GM18909 (cell line): ENCODE results near the gene ZNF513.
"Not testable (repeated sequence)": the region's sequence is repeated elsewhere in the genome, so short reads cannot be mapped to it uniquely, and the experiment has no call there.

Source experiments
- ATAC-seq: cut with Tn5 transposase; IDR thresholded peaks from one replicate; pipeline ENCODE4 v1.9.1; 2021; ENCODE audit warnings: mild to moderate bottlenecking; ENCODE audit not compliant: unreplicated experiment, poor library complexity

ZNF513 gene, protein sequence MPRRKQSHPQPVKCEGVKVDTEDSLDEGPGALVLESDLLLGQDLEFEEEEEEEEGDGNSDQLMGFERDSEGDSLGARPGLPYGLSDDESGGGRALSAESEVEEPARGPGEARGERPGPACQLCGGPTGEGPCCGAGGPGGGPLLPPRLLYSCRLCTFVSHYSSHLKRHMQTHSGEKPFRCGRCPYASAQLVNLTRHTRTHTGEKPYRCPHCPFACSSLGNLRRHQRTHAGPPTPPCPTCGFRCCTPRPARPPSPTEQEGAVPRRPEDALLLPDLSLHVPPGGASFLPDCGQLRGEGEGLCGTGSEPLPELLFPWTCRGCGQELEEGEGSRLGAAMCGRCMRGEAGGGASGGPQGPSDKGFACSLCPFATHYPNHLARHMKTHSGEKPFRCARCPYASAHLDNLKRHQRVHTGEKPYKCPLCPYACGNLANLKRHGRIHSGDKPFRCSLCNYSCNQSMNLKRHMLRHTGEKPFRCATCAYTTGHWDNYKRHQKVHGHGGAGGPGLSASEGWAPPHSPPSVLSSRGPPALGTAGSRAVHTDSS

DNA sequence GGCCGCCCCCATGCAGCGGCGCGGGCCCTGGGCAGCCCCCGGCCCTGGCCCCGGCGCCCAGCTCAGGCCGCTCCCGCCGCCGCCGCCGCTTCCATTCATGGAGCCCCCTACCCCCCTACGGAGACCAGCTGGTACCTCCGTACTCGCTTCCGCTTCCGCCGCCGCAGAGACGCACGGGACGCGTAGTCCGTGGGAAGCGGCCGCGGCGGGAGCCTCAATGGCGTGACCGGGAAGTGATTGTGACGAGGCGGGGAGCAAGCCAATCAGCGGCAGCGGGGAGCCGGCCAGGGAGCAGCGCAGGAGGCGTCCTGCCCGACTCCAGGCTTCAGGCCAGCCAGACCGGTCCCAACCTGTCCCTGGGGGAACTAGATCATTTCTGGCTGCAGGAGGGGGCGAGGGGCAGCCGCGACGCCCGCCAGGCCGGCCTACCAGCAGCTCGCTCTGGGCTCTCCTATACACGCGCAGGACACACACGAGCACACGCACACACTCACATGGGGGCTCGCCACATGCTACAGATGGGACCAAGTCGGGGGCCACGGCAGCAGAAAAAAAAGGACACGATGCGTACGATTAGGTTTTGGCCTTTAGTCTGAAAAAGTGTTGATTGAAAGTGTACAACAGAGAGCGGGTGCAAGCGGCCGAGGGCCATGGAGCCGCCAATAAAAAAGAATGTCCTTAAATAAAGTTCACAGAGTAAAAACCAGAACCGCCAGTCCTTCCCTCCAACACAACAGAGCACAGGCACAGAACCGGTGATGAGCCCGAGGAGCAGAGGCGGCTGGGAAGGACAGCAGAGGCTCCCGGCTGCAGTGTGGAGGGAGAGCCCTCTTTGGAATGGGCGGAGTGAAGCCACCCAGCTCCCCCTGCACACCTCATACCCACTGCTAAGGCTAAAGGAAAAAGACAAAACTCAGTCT lies at the start of gene ZNF513:
Gene ZNF513 (minus strand): TSS at position 109 of the 920 bp plus-strand sequence. CDS start 208 bp downstream, outside the sequence.
- peak; percentile 88 for ATAC-seq

DNA sequence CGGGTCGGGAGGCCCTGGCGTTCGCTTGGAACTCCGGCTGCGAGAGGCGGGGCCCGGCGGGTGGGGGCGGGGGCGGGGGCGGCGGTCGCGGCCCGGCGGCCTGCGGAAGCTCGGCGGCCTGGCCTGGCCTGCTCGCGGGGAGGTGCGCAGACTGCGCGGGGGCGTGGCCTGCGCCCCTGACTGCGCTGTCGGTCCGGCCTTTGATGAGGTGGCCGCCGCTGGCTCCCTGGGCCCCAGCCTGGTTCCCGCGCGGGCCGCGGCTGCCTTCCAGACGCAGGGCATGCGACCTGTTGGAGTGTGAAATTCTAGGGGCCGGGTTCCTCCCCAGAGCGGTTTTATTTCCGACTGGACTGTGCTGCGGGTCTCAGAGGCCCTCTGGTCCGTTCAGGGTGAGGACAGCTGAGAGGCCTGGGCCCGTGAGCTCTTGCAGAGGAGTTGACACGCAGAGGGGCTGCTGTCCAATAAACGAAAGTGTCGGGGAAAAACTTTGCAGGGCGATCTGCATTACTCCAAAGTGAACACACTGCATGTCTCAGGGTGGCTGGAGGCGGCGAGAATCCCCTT lies 48.5 kb upstream of the ZNF513 start:
- peak; percentile 67 for ATAC-seq

DNA sequence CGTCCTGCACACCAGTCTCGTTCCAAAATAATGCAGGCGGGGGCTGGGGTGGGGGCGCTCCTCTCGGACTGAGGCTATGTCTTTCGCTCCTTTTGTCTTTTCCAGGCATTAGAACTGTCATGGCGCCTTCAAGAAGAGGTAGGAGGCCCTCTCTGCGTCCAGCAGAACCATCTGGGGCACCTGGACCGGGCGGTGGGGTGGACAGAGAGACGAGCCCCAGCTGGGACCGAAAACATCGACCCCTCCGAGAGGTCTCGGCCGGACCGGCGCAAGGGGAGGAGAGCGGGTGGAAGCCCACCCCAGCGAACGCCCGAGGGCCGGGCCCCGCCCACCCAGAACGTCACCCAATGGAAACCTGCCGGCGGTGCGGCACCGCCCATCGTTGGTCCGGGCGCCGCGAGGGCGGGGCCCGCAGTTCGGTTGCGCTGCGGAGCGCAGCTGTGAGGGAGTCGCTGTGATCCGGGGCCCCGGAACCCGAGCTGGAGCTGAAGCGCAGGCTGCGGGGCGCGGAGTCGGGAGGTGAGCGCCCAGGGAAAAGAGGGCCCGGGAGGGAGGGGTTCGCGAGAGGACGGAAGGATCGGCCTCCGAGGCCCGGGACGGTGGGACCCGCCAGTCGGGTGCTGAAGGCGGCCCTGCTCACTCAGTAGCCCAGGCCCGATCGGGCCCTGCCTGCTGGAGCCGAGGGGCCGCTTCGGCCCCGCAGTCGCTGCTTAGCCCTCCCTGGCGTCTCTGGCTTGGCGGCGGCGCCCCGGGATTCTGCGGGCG lies 47.9 kb upstream of the ZNF513 start, which contains the start of gene NRBP1:
Gene NRBP1 (plus strand): TSS at position 419 of the 765 bp plus-strand sequence. CDS start 4,643 bp downstream, outside the sequence.
- peak; percentile 88 for ATAC-seq

DNA sequence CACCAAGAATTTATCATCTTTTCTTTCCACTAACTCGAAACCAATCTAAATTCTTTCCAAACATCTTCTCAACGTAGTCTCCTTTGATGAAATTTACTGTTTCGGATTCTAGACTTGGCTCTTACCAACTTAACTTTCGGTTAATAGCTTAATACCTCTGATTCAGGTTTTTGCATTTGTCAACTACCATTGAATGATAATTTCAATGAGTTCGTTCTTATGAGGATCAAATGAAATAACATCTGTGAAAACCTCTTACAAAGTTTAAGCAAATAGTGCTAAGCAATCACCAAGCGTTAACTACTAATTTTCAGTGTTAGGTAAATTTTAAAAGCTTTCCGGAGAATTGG lies 47.3 kb upstream of the ZNF513 start:
- ATAC-seq = no peak

DNA sequence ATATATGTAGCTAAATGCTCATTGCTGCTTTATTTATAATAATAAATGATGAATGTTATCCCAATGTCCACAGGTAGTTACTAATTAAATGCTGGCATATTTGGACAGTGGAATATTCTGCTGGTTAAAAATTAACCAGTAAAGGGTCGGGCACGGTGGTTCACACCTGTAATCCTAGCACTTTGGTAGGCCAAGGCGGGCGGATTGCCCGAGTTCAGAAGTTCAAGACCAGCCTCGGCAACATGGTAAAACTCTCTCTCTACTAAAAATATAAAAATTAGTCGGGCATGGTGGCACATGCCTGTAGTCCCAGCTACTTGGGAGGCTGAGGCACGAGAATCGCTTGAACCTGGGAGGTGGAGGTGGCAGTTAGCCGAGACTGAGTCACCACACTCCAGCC lies 44.5 kb upstream of the ZNF513 start:
- not testable (repeated sequence) for ATAC-seq

DNA sequence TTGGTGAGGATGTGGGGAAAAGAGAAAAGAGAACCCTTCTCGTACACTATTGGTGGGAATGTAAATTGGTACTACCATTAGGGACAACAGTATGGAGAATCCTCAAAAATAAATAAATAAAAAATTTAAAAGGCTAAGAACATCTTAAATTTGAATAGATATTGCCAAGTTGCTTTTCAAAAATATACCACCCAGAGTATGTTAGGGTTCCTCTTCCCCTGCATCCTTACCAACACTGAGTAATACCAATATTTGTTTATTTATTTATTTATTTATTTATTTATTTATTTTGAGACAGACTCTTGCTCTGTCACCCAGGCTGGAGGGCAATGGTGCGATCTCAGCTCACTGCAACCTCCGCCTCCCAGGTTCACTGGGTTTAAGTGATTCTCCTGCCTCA lies 42.4 kb upstream of the ZNF513 start:
- ATAC-seq = no peak

DNA sequence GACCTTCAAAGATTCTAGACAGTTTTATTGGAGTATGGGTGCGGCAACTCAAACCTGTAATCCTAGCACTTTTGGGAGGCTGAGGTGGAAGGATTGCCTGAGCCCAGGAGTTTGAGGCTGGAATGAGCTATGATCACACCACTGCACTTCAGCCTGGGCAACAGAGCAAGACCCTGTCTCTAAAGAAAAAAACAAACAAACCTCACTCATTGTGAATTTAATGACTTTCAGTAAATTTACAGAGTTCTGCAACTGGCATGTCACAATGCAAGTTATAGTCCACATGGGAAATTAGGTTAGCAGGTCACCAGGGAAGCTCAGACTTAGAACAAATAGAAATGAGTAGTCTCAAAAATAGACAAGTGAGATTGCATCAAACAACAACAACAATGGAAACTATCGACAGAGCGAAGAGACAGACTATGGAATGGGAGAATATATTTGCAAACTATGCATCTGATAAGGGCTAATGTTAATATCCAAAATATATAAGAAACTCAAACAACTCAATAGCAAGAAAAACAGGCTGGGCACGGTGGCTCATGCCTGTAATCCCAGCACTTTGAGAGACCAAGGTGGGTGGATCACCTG lies 41.2 kb upstream of the ZNF513 start:
- ATAC-seq = no peak

DNA sequence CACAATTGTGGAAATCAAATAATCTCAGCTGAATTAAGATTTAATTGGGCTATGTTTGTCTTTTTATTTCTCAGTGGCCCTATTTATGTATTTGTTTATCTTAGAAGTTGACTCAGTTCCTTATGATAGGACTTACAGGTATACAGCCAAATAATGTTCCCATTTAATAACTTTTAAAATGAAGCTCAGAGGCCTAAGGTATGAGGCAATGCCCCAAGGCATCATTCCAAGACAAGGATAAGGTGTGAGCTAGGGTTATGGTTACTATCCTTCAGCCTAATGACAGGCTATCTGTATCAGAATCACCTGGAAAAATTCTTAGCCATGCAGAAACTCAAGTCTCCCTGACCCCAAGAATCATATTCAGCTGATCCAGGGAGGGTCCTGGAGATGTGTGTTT lies 40.5 kb upstream of the ZNF513 start:
- ATAC-seq = no peak

DNA sequence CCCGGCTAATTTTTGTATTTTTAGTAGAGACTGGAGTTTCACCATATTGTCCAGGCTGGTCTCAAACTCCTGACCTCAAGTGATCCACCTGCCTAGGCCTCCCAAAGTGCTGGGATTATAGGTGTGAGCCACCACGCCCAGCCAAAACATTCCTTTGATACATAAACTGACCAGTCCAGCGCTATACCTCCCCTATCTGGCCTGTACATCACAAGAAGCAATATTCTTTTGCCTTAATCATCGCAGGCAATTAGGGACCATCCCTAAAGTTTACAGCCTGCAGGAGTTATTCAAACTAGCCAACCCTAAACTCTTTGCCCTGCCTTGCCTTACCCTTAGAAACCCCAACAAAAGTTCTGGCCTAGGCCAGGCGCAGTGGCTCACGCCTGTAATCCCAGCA lies 35.6 kb upstream of the ZNF513 start:
- ATAC-seq = no peak

DNA sequence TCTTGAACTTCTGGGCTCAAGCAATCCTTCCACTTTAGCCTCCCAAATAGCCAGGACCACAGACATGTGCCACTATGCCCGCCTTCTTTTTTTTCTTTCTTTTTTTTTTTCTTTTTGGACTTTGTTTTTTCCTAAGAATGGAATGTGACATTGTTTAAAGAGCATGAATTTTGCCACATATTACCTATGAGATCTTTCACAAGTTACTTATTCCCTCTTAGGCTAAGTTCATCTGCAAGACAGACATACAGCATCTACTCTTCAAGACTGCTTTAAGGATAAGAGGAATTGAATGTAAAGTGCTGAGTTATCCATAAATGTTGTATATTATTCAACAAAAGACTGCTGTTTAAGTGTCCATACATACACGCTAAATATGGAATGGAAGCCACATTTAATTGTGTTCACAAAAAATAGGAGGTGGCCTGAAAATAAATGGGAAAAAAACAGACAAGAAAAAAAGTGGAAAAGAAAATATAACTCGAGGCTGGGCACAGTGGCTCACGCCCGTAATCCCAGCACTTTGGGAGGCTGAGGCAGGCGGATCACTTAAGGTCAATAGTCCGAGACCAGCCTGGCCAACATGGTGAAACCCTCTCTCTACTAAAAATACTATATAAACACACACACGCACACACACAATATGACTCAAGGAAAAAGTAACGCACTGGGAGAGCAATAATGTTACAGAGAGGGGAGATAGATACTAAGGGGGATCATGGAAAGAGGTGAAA lies 32.1 kb upstream of the ZNF513 start:
- no peak for ATAC-seq

DNA sequence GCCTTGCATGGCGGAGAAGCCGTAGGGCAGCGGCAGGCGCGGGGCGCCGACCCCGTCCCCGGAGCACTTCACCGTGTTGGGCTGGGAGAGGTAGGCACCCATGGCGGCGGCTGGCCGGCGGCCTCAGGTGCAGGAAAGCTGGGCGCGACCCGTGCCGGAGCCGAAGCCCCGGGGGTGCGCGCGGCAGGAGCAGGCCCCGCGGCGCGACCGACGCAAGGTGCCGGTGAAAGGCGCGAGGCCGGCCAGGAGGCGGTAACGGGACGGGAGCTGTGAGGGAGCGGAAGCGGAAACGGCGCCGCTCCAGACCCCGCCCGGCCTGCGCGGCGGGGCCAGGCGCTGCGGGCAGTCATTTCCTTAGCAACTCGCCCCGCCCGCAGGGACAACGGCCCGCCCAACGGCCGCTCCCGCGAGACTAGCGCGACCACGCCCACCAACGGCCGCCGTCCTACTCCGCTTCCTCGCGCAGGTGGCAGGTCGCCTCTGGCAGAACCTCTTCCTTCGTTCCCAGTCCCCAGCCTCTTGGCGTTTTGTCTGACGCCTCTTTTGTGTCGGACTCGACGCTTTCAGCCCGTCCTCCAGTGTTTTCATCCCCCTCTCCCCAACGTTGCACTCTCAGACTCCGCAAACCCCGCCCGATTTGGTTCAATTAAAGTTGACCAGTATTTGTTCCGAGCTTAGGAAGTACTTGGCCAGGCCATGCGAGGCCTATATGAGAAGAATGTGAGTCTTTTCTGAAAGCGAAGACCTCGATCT lies 29.0 kb upstream of the ZNF513 start, which contains the start of gene PPM1G:
Gene PPM1G (minus strand): TSS at position 271 of the 753 bp plus-strand sequence. CDS start 169 bp downstream, at position 102.
- peak; percentile 95 for ATAC-seq

DNA sequence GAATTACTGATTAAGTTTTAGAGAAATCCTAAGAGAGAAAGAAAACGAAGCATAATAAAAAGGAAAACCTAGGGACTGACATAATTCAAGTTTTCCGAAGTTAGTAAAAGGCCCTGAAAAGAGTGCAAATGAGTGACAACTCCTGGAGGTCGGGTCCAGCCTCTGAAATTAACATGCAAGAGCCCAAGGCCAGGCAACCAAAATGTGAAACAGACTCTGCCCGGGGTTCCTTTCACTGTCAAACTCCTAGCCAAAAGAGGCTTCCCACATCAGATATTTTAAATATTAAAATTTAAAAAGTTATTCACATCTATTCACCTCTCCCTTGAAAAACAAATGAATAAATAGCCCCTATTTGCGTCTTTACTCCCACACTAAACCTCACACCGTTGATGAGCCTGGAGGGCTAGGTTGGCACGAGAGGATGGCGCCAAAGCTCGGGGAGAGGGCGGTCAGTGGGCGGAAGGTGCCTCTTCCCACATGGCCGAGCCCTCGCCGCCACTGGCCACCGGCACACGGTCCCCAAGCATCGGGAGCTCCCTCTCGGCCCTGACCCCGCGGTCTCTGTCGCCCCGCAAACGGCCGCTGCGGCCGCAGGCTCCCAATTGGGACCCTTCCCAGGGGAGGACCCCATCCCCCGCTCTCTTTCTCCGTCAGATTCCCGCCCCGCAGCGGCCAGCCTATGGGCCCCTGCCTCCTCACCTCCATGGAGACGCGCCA lies 28.2 kb upstream of the ZNF513 start:
- ATAC-seq = peak; percentile 37

DNA sequence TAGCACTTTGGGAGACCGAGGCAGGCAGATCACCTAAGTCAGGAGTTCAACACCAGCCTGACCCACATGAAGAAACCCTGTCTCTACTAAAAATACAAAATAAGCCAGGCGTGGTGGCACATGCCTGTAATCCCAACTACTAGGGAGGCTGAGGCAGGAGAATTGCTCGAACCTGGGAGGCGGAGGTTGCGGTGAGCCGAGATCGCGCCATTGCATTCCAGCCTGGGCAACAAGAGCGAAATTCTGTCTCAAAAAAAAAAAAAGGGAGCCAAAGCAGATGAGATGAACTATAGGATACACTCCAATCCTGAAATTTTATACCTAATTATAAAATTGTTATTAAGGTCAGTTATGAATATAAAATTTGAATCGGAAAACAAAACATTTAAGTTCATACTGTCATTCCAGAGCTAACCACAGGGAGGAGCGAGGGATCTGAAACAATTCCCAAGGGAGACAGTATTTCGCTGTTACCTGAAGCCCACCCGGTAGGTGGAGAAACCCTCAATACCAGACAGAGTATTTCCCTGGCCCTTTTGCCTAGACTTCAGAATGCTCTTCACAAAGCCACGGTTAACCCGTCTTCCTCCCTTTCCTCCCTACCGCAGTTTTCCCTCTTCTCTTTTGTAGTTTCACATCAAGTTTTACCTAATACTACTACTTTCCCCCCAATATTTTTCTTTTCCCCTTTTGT lies 27.4 kb upstream of the ZNF513 start:
- ATAC-seq = no peak

DNA sequence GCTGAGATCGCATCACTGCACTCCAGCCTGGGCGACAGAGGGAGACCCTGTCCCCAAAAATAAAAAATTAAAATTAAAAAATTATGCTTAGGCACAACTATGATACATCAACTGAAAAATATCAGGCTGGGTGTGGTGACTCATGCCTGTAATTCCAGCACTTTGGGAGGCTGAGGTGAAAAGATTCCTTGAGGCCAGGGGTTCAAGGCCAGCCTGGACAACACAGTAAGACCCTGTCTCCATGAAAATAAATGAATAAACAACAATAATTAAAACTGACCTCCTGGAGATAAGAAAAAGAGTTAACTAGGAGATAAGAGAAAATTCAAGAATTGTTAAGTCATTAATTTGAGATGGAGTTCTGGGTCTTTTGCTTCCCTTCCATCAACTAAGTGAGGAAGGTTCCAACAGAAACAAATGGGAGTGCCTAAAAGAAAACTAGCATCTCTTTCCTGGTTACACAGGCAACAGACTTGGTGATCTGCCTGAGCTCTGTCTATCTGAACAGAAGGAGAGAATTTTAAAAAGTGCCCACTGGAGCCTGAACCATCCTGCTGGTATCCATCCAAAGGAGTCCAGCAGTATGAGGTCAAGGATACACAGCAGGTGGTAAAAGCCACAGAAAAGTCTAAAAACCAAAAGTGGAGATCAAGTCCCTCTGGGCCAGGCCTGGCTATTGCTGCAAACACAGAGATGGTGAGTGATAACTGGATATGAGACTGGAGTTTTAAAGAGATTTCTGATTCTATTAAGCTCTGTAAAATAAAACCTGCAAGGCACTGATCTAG lies 20.0 kb upstream of the ZNF513 start:
- no peak for ATAC-seq

DNA sequence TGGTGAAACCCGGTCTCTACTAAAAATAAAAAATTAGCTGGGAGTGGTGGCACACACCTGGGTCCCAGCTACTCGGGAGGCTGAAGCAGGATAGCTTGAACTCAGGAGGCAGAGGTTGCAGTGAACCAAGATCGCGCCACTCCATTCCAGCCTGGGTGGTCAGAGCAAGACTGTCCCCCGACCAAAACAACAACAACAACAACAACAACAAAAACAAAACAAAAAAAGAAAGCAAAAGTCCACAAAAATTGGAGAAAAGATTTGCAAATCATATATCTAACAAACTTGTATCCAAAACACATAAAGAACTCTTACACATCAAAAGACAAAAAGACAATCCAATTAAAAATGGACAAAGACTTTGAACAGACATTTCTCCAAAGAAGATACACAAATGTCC lies 18.4 kb upstream of the ZNF513 start:
- no peak for ATAC-seq

DNA sequence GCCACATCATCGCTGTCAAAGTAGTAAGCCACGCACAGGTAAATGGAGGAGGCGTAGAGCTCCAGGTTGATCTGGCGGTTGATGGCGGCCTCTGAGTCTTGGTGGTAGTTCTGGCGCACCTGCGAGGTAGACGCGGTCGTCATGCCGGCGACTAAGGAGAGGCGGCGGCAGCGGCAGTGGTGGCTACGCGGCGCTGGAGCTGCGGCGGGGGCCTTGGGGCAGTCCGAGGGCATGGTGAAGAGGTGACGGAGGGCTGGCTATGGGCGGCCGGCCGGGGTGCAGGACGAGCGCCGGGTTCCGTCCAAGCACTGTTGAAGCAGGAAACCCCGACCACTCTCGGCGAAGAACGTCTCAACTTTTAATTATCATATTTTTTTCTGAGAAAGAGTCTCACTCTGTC lies 12.7 kb upstream of the ZNF513 start:
- no peak for ATAC-seq
